Activated B cell treated with CpG ODN at 0.5 μM for 24 hours (primary cell): ENCODE data around the gene GALNT4. TPM values are rescaled to one million over a fixed set of nuclear protein-coding genes. Genes with fewer than 3 reads are reported as not detected.

Experiments used
- ATAC-seq: fragments of 200-7000 bp; cut with Tn5 transposase; one replicate; pipeline ENCODE4 v1.10.0; 2021; ENCODE audit warnings: low read depth, mild to moderate bottlenecking, moderate library complexity
- CTCF ChIA-PET: fragments of 350-600 bp; sonication (Branson Sonifier 250); formaldehyde crosslinking; loops from one replicate; lab custom pipeline; 2021; ENCODE audit warnings: antibody characterized with exemption; lab: Charles Lee
- POLR2A ChIA-PET: fragments of 350-600 bp; sonication (Branson Sonifier 250); formaldehyde crosslinking; loops from one replicate; lab custom pipeline; 2021; ENCODE audit warnings: antibody characterized with exemption; lab: Charles Lee
- DNase-seq: peaks from one replicate; pipeline ENCODE4 v3.0.0; 2022
- H3K27ac Mint-ChIP-seq: one replicate; pipeline ENCODE4 v1.8.0; 2020; ENCODE audit warnings: mixed read lengths
- H3K27me3 Mint-ChIP-seq: one replicate; pipeline ENCODE4 v1.8.0; 2021; ENCODE audit warnings: mixed read lengths
- H3K36me3 Mint-ChIP-seq: one replicate; pipeline ENCODE4 v1.8.0; 2021; ENCODE audit warnings: low read depth, mixed read lengths
- H3K4me1 Mint-ChIP-seq: one replicate; pipeline ENCODE4 v1.8.0; 2021; ENCODE audit warnings: mixed read lengths
- H3K4me3 Mint-ChIP-seq: one replicate; pipeline ENCODE4 v1.8.0; 2020; ENCODE audit warnings: mild to moderate bottlenecking, mixed read lengths
- H3K9me3 Mint-ChIP-seq: one replicate; pipeline ENCODE4 v1.8.0; 2020; ENCODE audit warnings: mixed read lengths
- intact Hi-C: fragments of 100-400 bp; cut with micrococcal nuclease; formaldehyde crosslinking; loops from one replicate; pipeline ENCODE4 v1.15.1; 2024
- total RNA-seq: library from RNA; stranded (reverse); gene quantifications from 2 replicates; pipeline ENCODE4 v1.2.3, GENCODE V29; 2022
- TF ChIP-seq, protein P1 (sequence below): fragments of 200-600 bp; IDR thresholded peaks from one replicate; pipeline ENCODE4 v1.8.0; 2022; ENCODE audit warnings: antibody characterized with exemption, mild to moderate bottlenecking

Gene GALNT4
- total RNA-seq, 1 donor from 2014 or later, result 6.2 TPM

DNA sequence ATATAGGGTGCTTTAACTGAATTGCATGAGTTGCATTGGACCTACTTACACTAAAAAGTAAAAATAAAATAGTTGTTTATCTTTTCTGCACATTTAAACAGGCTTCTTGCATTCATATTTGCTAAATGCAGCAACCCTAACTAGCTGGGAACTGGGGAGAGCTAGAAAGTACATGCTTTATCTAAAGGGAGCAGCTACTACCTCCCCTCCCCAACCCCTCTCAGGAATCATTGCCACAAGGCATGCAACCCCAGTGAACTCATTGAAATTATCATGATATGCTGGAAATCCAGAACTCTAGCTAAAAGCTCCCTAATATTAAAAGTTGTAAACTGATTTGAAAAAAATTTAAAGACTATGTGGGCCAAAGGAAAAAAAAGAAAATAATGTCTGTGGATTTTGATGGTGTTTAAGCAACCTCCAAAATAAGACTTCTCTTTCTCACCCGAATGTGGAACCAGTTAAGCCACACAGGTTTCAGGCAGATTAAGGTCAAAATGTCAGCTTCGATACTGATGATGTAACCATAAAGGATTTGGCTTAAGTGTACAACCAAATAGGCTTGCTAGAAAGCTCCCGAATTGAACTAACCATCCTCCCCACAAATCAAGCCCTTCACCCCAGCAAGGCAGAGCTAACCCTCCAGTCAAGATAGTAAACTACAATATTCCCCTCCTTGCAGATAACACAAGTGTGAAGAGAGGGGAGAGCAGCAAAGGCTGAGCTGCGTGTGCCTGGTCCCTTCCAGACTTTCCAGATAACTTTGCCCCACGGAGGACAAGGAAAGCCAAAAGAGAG is 15.0 kb upstream of the GALNT4 start:
- intact Hi-C loops, result loop anchor here (5.0 to 10.0 kb wide), 4 partner anchors 423 to 1155 kb away; no protein-coding TSS in a partner anchor

DNA sequence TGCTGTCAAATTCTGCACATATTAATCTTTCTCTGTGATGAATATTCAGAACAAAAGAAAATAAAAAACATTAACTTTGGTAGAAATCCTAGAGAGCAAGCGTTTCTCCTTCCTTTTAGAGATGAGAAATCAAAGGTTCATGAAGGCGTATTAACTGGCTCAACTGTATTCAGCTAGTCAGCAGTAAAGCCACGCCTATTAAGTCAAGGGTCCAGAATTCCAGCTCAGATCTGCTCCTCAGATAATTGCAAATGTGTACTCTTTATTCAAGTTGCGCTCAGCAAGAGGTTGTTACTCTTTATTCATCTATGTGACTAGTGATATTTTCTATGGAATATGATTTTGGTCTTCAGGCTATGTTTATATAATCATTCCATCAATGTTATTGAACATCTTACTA is 14.3 kb upstream of the GALNT4 start:
- Mint-ChIP-seq H3K4me3 (no peak overlapping the region), H3K36me3 (no peaks in the 10 kb centered on the region), H3K9me3 (no peaks in the 10 kb centered on the region), H3K27me3 (no peaks in the 10 kb centered on the region), H3K4me1 (peaks cover 5% of the 10 kb centered on the region), H3K27ac (no peak overlapping the region)
- ATAC-seq (no peak), DNase-seq (no peak)
- TF ChIP-seq, protein P1, sequence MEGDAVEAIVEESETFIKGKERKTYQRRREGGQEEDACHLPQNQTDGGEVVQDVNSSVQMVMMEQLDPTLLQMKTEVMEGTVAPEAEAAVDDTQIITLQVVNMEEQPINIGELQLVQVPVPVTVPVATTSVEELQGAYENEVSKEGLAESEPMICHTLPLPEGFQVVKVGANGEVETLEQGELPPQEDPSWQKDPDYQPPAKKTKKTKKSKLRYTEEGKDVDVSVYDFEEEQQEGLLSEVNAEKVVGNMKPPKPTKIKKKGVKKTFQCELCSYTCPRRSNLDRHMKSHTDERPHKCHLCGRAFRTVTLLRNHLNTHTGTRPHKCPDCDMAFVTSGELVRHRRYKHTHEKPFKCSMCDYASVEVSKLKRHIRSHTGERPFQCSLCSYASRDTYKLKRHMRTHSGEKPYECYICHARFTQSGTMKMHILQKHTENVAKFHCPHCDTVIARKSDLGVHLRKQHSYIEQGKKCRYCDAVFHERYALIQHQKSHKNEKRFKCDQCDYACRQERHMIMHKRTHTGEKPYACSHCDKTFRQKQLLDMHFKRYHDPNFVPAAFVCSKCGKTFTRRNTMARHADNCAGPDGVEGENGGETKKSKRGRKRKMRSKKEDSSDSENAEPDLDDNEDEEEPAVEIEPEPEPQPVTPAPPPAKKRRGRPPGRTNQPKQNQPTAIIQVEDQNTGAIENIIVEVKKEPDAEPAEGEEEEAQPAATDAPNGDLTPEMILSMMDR, result no peak
- POLR2A ChIA-PET, result no interaction called here
- intact Hi-C loops, result no loop called here
- CTCF ChIA-PET, result interaction anchor here (1.3 to 1.8 kb wide), 5 partner anchors 11 to 1315 kb away, joined by 4 to 6 read pairs (median 5); no protein-coding TSS in a partner anchor

More for the DNA sequence above, 15.0 kb upstream of the GALNT4 start:
- DNase-seq (no peak), ATAC-seq (no peak)
- Mint-ChIP-seq H3K4me1 (peaks cover 5% of the 10 kb centered on the region), H3K27ac (no peak overlapping the region), H3K9me3 (no peaks in the 10 kb centered on the region), H3K4me3 (no peak overlapping the region), H3K36me3 (no peaks in the 10 kb centered on the region), H3K27me3 (no peaks in the 10 kb centered on the region)
- CTCF ChIA-PET, result interaction anchor here (1.1 to 1.8 kb wide), 7 partner anchors 12 to 1315 kb away, joined by 3 to 6 read pairs (median 5); partner anchors contain the start of gene GALNT4
- POLR2A ChIA-PET, result no interaction called here
- TF ChIP-seq, protein P1, result no peak

DNA sequence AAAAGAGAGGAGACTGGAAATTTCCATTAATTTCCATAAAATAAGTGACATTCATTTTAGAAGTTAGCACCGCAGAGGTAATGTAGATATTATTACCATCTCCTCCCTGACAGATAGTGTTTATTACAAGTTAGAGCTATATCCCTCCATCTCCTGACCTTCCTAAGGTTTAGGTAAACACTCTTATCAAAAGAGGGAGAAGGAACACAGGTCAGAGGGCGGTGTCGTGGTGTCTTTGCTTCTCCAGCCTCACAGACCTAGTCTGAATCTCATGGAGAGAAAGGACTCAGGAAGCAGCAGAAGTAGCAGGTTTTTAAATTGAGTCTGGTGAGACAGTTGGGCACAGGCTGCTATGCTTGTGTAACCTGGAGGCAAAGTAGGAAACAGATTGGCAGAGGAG is 12.8 kb upstream of the GALNT4 start:
- Mint-ChIP-seq H3K27me3 (no peaks in the 10 kb centered on the region), H3K4me3 (no peak overlapping the region), H3K36me3 (no peaks in the 10 kb centered on the region), H3K4me1 (no peaks in the 10 kb centered on the region), H3K9me3 (no peaks in the 10 kb centered on the region), H3K27ac (no peak overlapping the region)
- intact Hi-C loops, result no loop called here
- no peak for DNase-seq
- POLR2A ChIA-PET, result no interaction called here
- CTCF ChIA-PET, result interaction anchor here (1.3 kb wide), 1 partner anchor 476 kb away, joined by 3 read pairs; no protein-coding TSS in a partner anchor
- ATAC-seq, result no peak
- TF ChIP-seq, protein P1, result no peak

DNA sequence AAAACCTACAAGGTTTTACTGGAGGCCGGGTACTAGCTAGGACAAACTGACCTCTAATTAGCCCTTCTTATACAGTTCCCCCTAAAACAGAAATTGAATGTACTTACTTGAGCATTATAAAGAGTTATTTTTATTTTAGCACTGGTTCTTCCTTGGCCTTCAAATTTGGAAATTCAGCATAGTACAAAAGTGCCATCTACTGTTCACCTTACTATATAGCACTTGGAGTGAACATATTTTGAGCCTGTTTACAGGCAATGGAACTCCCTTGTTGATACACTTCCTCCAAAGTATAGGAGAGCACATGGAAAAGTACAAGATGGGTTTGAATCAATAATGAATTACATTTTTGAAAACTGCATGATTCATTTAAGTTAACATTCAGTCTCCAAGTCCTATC is 5.1 kb upstream of the GALNT4 start:
- ChIA-PET POLR2A (no interaction called here), CTCF (interaction anchor here (1.3 to 3.1 kb wide), 5 partner anchors 59 to 515 kb away, joined by 7 to 15 read pairs (median 7); no protein-coding TSS in a partner anchor)
- intact Hi-C loops, result loop anchor here (1.0 to 5.0 kb wide), 5 partner anchors 59 to 1418 kb away; no protein-coding TSS in a partner anchor
- H3K4me1 Mint-ChIP-seq, result peaks cover 21% of the 10 kb centered on the region
- H3K4me3 Mint-ChIP-seq, result no peak overlapping the region
- H3K27me3 Mint-ChIP-seq, result no peaks in the 10 kb centered on the region
- peaks cover 2% of the 10 kb centered on the region for H3K36me3 Mint-ChIP-seq
- TF ChIP-seq, protein P1, result peak; percentile 15
- DNase-seq (no peak), ATAC-seq (peak; percentile 18)
- H3K9me3 Mint-ChIP-seq, result no peaks in the 10 kb centered on the region
- peak overlapping the region; percentile 9 for H3K27ac Mint-ChIP-seq

DNA sequence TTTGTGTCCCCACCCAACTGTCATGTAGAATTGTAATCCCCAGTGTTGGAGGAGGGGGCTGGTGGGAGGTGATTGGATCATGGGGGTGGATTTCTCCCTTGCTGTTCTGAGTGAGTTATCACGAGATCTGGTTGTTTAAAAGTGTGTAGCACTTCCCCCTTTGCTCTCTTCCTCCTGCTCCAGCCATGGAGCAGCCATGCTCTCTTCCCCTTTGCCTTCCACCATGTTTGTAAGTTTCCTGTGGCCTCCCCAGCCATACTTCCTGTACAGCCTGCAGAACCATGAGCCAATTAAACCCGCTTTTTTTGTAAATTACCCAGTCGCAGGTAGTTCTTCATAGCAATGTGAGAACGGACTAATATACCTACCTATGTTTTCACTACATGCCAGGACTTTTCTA is 3.8 kb upstream of the GALNT4 start:
- Mint-ChIP-seq H3K27me3 (no peaks in the 10 kb centered on the region), H3K4me3 (no peak overlapping the region), H3K4me1 (peaks cover 34% of the 10 kb centered on the region), H3K27ac (peak overlapping the region; percentile 54), H3K9me3 (no peaks in the 10 kb centered on the region), H3K36me3 (peaks cover 10% of the 10 kb centered on the region)
- TF ChIP-seq, protein P1, result no peak
- intact Hi-C loops, result loop anchor here (5.0 kb wide), 1 partner anchor 724 kb away; no protein-coding TSS in a partner anchor
- no peak for DNase-seq
- ChIA-PET POLR2A (no interaction called here), CTCF (interaction anchor here (0.7 to 5.1 kb wide), 10 partner anchors 9 to 894 kb away, joined by 3 to 20 read pairs (median 6); no protein-coding TSS in a partner anchor)
- ATAC-seq, result no peak
